Stimulated activated CD4-positive, alpha-beta T cell treated with anti-CD3 and anti-CD28 coated beads, Interleukin-2, amount 100 ng/mL, for 24 hours (primary cell): ENCODE results near the gene NSMCE1.
"Not testable (repeated sequence)": the region's sequence is repeated elsewhere in the genome, so short reads cannot be mapped to it uniquely, and the experiment has no call there.

Experiments
- DNase-seq, 2 donors: peaks; one replicate each; pipeline ENCODE4 v3.0.0-alpha.2; 2020

The NSMCE1 gene

GRCh38 chr16:27269300-27270150 is 953 bp upstream of the NSMCE1 start:
- no peak for DNase-seq

- DNase-seq, result no peak
Observed at GRCh38 chr16:27267037-27267677, 1.4 kb downstream of the NSMCE1 start.

GRCh38 chr16:27265982-27266381 is 2.6 kb downstream of the NSMCE1 start:
- DNase-seq, result no peak

- no peak for DNase-seq
Observed at GRCh38 chr16:27264151-27264550, 4.4 kb downstream of the NSMCE1 start.

GRCh38 chr16:27262904-27263423 is 5.6 kb downstream of the NSMCE1 start:
- DNase-seq, result not testable (repeated sequence)

- no peak for DNase-seq
Observed at GRCh38 chr16:27259710-27260109, 8.9 kb downstream of the NSMCE1 start.

GRCh38 chr16:27258241-27258734 is 10.3 kb downstream of the NSMCE1 start:
- DNase-seq, result no peak

GRCh38 chr16:27257271-27257670 is 11.3 kb downstream of the NSMCE1 start:
- no peak for DNase-seq

- no peak for DNase-seq
Observed at GRCh38 chr16:27256861-27257260, 11.7 kb downstream of the NSMCE1 start.

GRCh38 chr16:27254262-27254811 is 14.2 kb downstream of the NSMCE1 start:
- DNase-seq, result no peak

- no peak for DNase-seq
Observed at GRCh38 chr16:27253526-27253930, 15.0 kb downstream of the NSMCE1 start.

- DNase-seq, result no peak
Observed at GRCh38 chr16:27252206-27252585, 16.4 kb downstream of the NSMCE1 start.

- DNase-seq, result no peak
Observed at GRCh38 chr16:27251541-27252205, 16.9 kb downstream of the NSMCE1 start.

GRCh38 chr16:27248886-27249285 is 19.7 kb downstream of the NSMCE1 start:
- DNase-seq, result not testable (repeated sequence)

- DNase-seq, result no peak
Observed at GRCh38 chr16:27248036-27248435, 20.5 kb downstream of the NSMCE1 start.

- DNase-seq, result not testable (repeated sequence)
Observed at GRCh38 chr16:27247076-27247475, 21.5 kb downstream of the NSMCE1 start.

GRCh38 chr16:27246439-27246838 is 22.1 kb downstream of the NSMCE1 start:
- no peak for DNase-seq

- peak; percentile 64 for DNase-seq
Observed at GRCh38 chr16:27245276-27246172, 23.0 kb downstream of the NSMCE1 start.

- DNase-seq, result no peak
Observed at GRCh38 chr16:27244363-27244755, 24.2 kb downstream of the NSMCE1 start.

- no peak for DNase-seq
Observed at GRCh38 chr16:27243725-27244362, 24.7 kb downstream of the NSMCE1 start.

GRCh38 chr16:27242868-27243590 is 25.5 kb downstream of the NSMCE1 start:
- DNase-seq, result no peak
